HepG2 (cell line): ENCODE results near the gene TSNAXIP1. TPM values are rescaled to one million over a fixed set of nuclear protein-coding genes. Genes with fewer than 3 reads are reported as not detected.

Source experiments
- ATAC-seq: fragments of 200-7000 bp; cut with Tn5 transposase; 3 replicates; pipeline ENCODE4 v1.9.1; 2020; ENCODE audit warnings: mild to moderate bottlenecking, moderate library complexity
- BruUV-seq: library from RNA; stranded (reverse); fragments of 400-500 nt; replicated peaks from 2 replicates; lab custom pipeline; 2021; lab: Mats Ljungman, UMichigan
- CTCF ChIA-PET: fragments of 300-600 bp; formaldehyde crosslinking; extraction: SDS; loops from one replicate; lab custom pipeline; 2021; ENCODE audit warnings: low total read pairs, inconsistent platforms, low intra/inter-chr PET ratio; lab: Yijun Ruan, JAX
- POLR2A ChIA-PET: fragments of 350-600 bp; sonication (Branson Sonifier 250); formaldehyde crosslinking; loops from one replicate; lab custom pipeline; 2020; ENCODE audit warnings: antibody characterized with exemption, inconsistent platforms; lab: Yijun Ruan, JAX
- DNase-seq: peaks from one replicate; pipeline ENCODE4 v3.0.0-alpha.2; 2015; ENCODE audit warnings: low spot score
- FAIRE-seq: peaks from 3 replicates; lab custom pipeline; 2011; peaks lifted over from hg19 to GRCh38; lab: Jason Lieb, UNC
- H2AFZ ChIP-seq: one replicate; pipeline ENCODE4 v1.6.1; 2011; ENCODE audit warnings: low read length, inconsistent platforms
- H3K27ac ChIP-seq: fragments of 300-600 bp; 3 replicates; pipeline ENCODE4 v1.8.0; 2011; ENCODE audit warnings: mixed run types, mild to moderate bottlenecking, mixed read lengths, low read length, inconsistent platforms; ENCODE audit not compliant: insufficient read depth; ENCODE audit errors: extremely low read length
- H3K27me3 ChIP-seq, 2 experiments: fragments of 200-600 bp in 1 of 2; 2 replicates in 1 of 2; 3 replicates in 1 of 2; pipeline versions ENCODE4 v1.6.0 to v1.8.0; 2011; ENCODE audit warnings: low read length in 2 of 2, mild to moderate bottlenecking in 2 of 2, moderate library complexity in 2 of 2, inconsistent platforms in 1 of 2; ENCODE audit not compliant: insufficient read depth in 2 of 2, control insufficient read depth in 1 of 2
- H3K36me3 ChIP-seq, 2 experiments: fragments of 200-600 bp in 1 of 2; replicated peaks in 1 of 2; 2 replicates in 1 of 2; 3 replicates in 1 of 2; pipeline versions ENCODE4 v1.5.1 to v1.8.0; 2011; ENCODE audit warnings: low read length in 2 of 2, inconsistent platforms in 1 of 2; ENCODE audit not compliant: insufficient read depth in 2 of 2, control insufficient read depth in 1 of 2
- H3K4me1 ChIP-seq: 2 replicates; pipeline ENCODE4 v1.5.1; 2012; ENCODE audit warnings: low read length, inconsistent platforms; ENCODE audit not compliant: insufficient read depth
- H3K4me2 ChIP-seq: 2 replicates; pipeline ENCODE4 v1.6.0; 2011; ENCODE audit warnings: low read depth, low read length, inconsistent platforms
- H3K4me3 ChIP-seq, 3 experiments: fragments of 200-600 bp in 1 of 3; sonication (generic), shearing (Covaris generic) in 1 of 3; replicated peaks in 1 of 3; 2 replicates each; pipeline ENCODE4 v1.5.1; 2011 to 2016; ENCODE audit warnings: low read length in 3 of 3, inconsistent platforms in 2 of 3, low read depth in 2 of 3, mild to moderate bottlenecking in 2 of 3, control low read depth in 1 of 3, mixed read lengths in 1 of 3; ENCODE audit not compliant: insufficient read depth in 1 of 3
- H3K79me2 ChIP-seq: one replicate; pipeline ENCODE4 v1.6.1; 2011; ENCODE audit warnings: low read length, inconsistent platforms; ENCODE audit not compliant: insufficient read depth
- H3K9ac ChIP-seq: 2 replicates; pipeline ENCODE4 v1.6.0; 2011; ENCODE audit warnings: mild to moderate bottlenecking, low read depth, low read length, inconsistent platforms; ENCODE audit not compliant: insufficient read depth
- H3K9me3 ChIP-seq: 2 replicates; pipeline ENCODE4 v1.5.1; 2012; ENCODE audit warnings: mild to moderate bottlenecking, low read length
- H4K20me1 ChIP-seq: 2 replicates; pipeline ENCODE4 v1.6.0; 2011; ENCODE audit warnings: inconsistent platforms, mild to moderate bottlenecking, low read length, moderate library complexity; ENCODE audit not compliant: insufficient read depth
- HDAC2 ChIP-seq: sonication (generic); formaldehyde crosslinking; IDR thresholded peaks from 2 replicates; pipeline ENCODE4 v1.4.0; 2020; ENCODE audit warnings: missing genetic modification reagents
- MED1 ChIP-seq: sonication (generic); formaldehyde crosslinking; IDR thresholded peaks from 2 replicates; pipeline ENCODE4 v1.4.0; 2020; ENCODE audit warnings: missing genetic modification reagents
- NR2F1 ChIP-seq, 2 experiments: fragments of 450-650 bp in 1 of 2; formaldehyde crosslinking in 1 of 2; IDR thresholded peaks; 2 replicates each; pipeline versions ENCODE4 v1.5.0 to v1.6.1; 2016 to 2020; ENCODE audit warnings: mild to moderate bottlenecking in 1 of 2, missing compliant biosample characterization in 1 of 2, missing genetic modification reagents in 1 of 2, moderate library complexity in 1 of 2
- SMAD3 ChIP-seq: sonication (generic); formaldehyde crosslinking; IDR thresholded peaks from 2 replicates; pipeline ENCODE4 v1.4.0; 2020; ENCODE audit warnings: missing genetic modification reagents
- SRY ChIP-seq: sonication (generic); formaldehyde crosslinking; IDR thresholded peaks from 2 replicates; pipeline ENCODE4 v1.8.0; 2022; ENCODE audit warnings: mild to moderate bottlenecking, missing genetic modification reagents
- ZNF180 ChIP-seq: sonication (generic); formaldehyde crosslinking; IDR thresholded peaks from 2 replicates; pipeline ENCODE4 v1.4.0; 2020; ENCODE audit warnings: low read depth, missing genetic modification reagents, borderline replicate concordance
- ZNF329 ChIP-seq: sonication (generic); formaldehyde crosslinking; IDR thresholded peaks from 2 replicates; pipeline ENCODE4 v1.9.0; 2021; ENCODE audit warnings: low read depth, mild to moderate bottlenecking, missing genetic modification reagents
- ZNF432 ChIP-seq: sonication (generic); formaldehyde crosslinking; IDR thresholded peaks from 2 replicates; pipeline ENCODE4 v1.5.0; 2020; ENCODE audit warnings: missing genetic modification reagents, mild to moderate bottlenecking, borderline replicate concordance
- whole genome bisulfite sequencing: methylation state at CpG from one replicate; pipeline ENCODE4 v1.1.6; 2017; ENCODE audit warnings: low lambda C conversion rate; 5-methylcytosine and 5-hydroxymethylcytosine counted together
- in situ Hi-C: cut with HindIII; loops from 2 replicates; pipeline ENCODE4 v1.10.0; 2017; ENCODE audit warnings: low pct_unique_long_range_greater_than_20kb; ENCODE audit not compliant: extremely low pct_ligation_motif_present
- intact Hi-C: fragments of 100-400 bp; cut with micrococcal nuclease; formaldehyde crosslinking; loops from one replicate; pipeline ENCODE4 v1.10.0; 2022; ENCODE audit not compliant: unreplicated experiment
- polyA plus RNA-seq, 8 experiments: library from polyadenylated mRNA; depleted of rRNA in 3 of 8; stranded (reverse) in 7 of 8; unstranded in 1 of 8; fragments of >200 nt; fragmentation: Illumina TruSeq in 4 of 8; extraction: Trizol in 4 of 8; gene quantifications; 2 replicates each; pipeline versions ENCODE4 v1.2.1 to v1.2.3, GENCODE V29; 2011 to 2016; ENCODE audit warnings: low read depth in 4 of 8, missing spikeins in 1 of 8, mixed read lengths in 1 of 8; ENCODE audit not compliant: insufficient read depth in 1 of 8
- total RNA-seq, 5 experiments: library from RNA; depleted of rRNA; stranded (reverse); fragments of >200 nt; fragmentation: Illumina TruSeq; extraction: Trizol; gene quantifications; 2 replicates each; pipeline ENCODE4 v1.2.3, GENCODE V29; 2016; ENCODE audit warnings: low read depth in 1 of 5
- TF ChIP-seq, protein P1 (sequence below): sonication (generic); formaldehyde crosslinking; IDR thresholded peaks from 2 replicates; pipeline ENCODE4 v1.5.1; 2020; ENCODE audit warnings: missing genetic modification reagents, mild to moderate bottlenecking, borderline replicate concordance
- TF ChIP-seq, protein P2 (sequence below): sonication (generic); formaldehyde crosslinking; IDR thresholded peaks from 2 replicates; pipeline ENCODE4 v1.5.0; 2020; ENCODE audit warnings: mild to moderate bottlenecking, missing genetic modification reagents
- TF ChIP-seq, protein P3 (sequence below): sonication (generic); formaldehyde crosslinking; IDR thresholded peaks from 2 replicates; pipeline ENCODE4 v1.8.1; 2022; ENCODE audit warnings: low read depth, mild to moderate bottlenecking, missing genetic modification reagents
- TF ChIP-seq, protein P4 (sequence below): sonication (generic); formaldehyde crosslinking; IDR thresholded peaks from 2 replicates; pipeline ENCODE4 v1.4.0; 2020; ENCODE audit warnings: missing genetic modification reagents
- TF ChIP-seq, protein P5 (sequence below): sonication (generic); formaldehyde crosslinking; IDR thresholded peaks from 2 replicates; pipeline ENCODE4 v1.4.0; 2020; ENCODE audit warnings: missing genetic modification reagents, borderline replicate concordance

The TSNAXIP1 gene
- total and polyA plus RNA-seq, 2 of the 13 experiments (the other 11 are each of a cell fraction or from before 2014, with no cell fraction given), result 0.37 to 0.86 TPM

DNA sequence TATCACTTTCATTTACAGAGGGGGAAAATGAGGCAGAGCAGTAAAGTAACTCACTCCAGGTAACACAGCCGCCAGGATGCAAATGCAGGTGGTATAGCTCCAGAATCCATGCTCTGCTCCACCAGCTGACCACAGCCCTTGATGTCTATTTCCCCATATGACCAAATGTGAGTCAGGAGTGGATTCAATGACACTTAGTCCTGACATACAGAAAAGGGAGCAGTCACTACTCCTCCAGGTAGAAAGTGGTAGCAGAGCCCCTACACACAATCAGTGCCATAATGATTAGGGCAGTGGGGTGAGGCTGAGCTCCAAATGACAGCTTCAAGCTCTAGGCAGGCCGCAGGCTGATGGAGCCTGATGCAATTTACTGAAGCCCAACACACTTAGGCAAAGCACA, 44.3 kb upstream of the TSNAXIP1 start:
- BruUV-seq, result no TSS peak
- peaks cover 8 to 37% of the 10 kb centered on the region in 2 experiments; a peak in 4 of 5 replicates for H3K36me3 ChIP-seq
- no peaks in the 10 kb centered on the region for H3K79me2 ChIP-seq
- WGBS, result 90% methylated on average over 2 of the region's 2 CpGs
- no peaks in the 10 kb centered on the region for H3K4me1 ChIP-seq
- POLR2A ChIA-PET, result no interaction called here
- no peaks in the 10 kb centered on the region for H3K27me3 ChIP-seq
- no peak overlapping the region for H3K4me2 ChIP-seq
- no peak overlapping the region for H3K4me3 ChIP-seq
- DNase-seq (no peak), FAIRE-seq (no peak), ATAC-seq (no peak)
- intact Hi-C loops, result no loop called here
- H2AFZ ChIP-seq, result no peak overlapping the region
- no peak overlapping the region for H3K9ac ChIP-seq
- H3K27ac ChIP-seq, result no peak overlapping the region
- no peaks in the 10 kb centered on the region for H3K9me3 ChIP-seq
- in situ Hi-C loops, result no loop called here
- H4K20me1 ChIP-seq, result peaks cover 5% of the 10 kb centered on the region; the same call in 1 of the 2 replicates
- TF ChIP-seq MED1 (CRISPR knock-in tag) (no peak), NR2F1 (CRISPR knock-in tag; IDR thresholded peaks at IDR 0.05) (no peak), HDAC2 (no peak), SRY (CRISPR knock-in tag) (no peak), ZNF329 (CRISPR knock-in tag) (no peak), ZNF180 (no peak), ZNF432 (CRISPR knock-in tag) (no peak), SMAD3 (CRISPR knock-in tag) (no peak)
- TF ChIP-seq, protein P1, sequence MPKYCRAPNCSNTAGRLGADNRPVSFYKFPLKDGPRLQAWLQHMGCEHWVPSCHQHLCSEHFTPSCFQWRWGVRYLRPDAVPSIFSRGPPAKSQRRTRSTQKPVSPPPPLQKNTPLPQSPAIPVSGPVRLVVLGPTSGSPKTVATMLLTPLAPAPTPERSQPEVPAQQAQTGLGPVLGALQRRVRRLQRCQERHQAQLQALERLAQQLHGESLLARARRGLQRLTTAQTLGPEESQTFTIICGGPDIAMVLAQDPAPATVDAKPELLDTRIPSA (CRISPR knock-in tag), result no peak
- TF ChIP-seq, protein P2, sequence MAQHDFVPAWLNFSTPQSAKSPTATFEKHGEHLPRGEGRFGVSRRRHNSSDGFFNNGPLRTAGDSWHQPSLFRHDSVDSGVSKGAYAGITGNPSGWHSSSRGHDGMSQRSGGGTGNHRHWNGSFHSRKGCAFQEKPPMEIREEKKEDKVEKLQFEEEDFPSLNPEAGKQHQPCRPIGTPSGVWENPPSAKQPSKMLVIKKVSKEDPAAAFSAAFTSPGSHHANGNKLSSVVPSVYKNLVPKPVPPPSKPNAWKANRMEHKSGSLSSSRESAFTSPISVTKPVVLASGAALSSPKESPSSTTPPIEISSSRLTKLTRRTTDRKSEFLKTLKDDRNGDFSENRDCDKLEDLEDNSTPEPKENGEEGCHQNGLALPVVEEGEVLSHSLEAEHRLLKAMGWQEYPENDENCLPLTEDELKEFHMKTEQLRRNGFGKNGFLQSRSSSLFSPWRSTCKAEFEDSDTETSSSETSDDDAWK (CRISPR knock-in tag), result no peak
- TF ChIP-seq, protein P3, sequence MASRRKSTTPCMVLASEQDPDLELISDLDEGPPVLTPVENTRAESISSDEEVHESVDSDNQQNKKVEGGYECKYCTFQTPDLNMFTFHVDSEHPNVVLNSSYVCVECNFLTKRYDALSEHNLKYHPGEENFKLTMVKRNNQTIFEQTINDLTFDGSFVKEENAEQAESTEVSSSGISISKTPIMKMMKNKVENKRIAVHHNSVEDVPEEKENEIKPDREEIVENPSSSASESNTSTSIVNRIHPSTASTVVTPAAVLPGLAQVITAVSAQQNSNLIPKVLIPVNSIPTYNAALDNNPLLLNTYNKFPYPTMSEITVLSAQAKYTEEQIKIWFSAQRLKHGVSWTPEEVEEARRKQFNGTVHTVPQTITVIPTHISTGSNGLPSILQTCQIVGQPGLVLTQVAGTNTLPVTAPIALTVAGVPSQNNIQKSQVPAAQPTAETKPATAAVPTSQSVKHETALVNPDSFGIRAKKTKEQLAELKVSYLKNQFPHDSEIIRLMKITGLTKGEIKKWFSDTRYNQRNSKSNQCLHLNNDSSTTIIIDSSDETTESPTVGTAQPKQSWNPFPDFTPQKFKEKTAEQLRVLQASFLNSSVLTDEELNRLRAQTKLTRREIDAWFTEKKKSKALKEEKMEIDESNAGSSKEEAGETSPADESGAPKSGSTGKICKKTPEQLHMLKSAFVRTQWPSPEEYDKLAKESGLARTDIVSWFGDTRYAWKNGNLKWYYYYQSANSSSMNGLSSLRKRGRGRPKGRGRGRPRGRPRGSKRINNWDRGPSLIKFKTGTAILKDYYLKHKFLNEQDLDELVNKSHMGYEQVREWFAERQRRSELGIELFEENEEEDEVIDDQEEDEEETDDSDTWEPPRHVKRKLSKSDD, result no peak
- TF ChIP-seq, protein P4, sequence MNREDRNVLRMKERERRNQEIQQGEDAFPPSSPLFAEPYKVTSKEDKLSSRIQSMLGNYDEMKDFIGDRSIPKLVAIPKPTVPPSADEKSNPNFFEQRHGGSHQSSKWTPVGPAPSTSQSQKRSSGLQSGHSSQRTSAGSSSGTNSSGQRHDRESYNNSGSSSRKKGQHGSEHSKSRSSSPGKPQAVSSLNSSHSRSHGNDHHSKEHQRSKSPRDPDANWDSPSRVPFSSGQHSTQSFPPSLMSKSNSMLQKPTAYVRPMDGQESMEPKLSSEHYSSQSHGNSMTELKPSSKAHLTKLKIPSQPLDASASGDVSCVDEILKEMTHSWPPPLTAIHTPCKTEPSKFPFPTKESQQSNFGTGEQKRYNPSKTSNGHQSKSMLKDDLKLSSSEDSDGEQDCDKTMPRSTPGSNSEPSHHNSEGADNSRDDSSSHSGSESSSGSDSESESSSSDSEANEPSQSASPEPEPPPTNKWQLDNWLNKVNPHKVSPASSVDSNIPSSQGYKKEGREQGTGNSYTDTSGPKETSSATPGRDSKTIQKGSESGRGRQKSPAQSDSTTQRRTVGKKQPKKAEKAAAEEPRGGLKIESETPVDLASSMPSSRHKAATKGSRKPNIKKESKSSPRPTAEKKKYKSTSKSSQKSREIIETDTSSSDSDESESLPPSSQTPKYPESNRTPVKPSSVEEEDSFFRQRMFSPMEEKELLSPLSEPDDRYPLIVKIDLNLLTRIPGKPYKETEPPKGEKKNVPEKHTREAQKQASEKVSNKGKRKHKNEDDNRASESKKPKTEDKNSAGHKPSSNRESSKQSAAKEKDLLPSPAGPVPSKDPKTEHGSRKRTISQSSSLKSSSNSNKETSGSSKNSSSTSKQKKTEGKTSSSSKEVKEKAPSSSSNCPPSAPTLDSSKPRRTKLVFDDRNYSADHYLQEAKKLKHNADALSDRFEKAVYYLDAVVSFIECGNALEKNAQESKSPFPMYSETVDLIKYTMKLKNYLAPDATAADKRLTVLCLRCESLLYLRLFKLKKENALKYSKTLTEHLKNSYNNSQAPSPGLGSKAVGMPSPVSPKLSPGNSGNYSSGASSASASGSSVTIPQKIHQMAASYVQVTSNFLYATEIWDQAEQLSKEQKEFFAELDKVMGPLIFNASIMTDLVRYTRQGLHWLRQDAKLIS, result no peak
- TF ChIP-seq, protein P5, sequence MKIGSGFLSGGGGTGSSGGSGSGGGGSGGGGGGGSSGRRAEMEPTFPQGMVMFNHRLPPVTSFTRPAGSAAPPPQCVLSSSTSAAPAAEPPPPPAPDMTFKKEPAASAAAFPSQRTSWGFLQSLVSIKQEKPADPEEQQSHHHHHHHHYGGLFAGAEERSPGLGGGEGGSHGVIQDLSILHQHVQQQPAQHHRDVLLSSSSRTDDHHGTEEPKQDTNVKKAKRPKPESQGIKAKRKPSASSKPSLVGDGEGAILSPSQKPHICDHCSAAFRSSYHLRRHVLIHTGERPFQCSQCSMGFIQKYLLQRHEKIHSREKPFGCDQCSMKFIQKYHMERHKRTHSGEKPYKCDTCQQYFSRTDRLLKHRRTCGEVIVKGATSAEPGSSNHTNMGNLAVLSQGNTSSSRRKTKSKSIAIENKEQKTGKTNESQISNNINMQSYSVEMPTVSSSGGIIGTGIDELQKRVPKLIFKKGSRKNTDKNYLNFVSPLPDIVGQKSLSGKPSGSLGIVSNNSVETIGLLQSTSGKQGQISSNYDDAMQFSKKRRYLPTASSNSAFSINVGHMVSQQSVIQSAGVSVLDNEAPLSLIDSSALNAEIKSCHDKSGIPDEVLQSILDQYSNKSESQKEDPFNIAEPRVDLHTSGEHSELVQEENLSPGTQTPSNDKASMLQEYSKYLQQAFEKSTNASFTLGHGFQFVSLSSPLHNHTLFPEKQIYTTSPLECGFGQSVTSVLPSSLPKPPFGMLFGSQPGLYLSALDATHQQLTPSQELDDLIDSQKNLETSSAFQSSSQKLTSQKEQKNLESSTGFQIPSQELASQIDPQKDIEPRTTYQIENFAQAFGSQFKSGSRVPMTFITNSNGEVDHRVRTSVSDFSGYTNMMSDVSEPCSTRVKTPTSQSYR, result no peak
- CTCF ChIA-PET, result no interaction called here
